GM18951 (cell line): Measurements from ENCODE around the gene PCBP4.

Source experiments
- POLR2A ChIP-seq: IDR thresholded peaks from 4 replicates; pipeline ENCODE4 v1.6.1; 2011; ENCODE audit warnings: mild to moderate bottlenecking; ENCODE audit not compliant: insufficient read length, insufficient read depth; ENCODE audit errors: extremely low read depth
- in situ Hi-C: fragments of 300-500 bp; cut with MboI; formaldehyde crosslinking; loops from one replicate; pipeline ENCODE4 v1.12.0; 2022; ENCODE audit warnings: low sequenced_read_pairs, mixed read lengths, inconsistent platforms; ENCODE audit not compliant: unreplicated experiment

The PCBP4 gene

DNA sequence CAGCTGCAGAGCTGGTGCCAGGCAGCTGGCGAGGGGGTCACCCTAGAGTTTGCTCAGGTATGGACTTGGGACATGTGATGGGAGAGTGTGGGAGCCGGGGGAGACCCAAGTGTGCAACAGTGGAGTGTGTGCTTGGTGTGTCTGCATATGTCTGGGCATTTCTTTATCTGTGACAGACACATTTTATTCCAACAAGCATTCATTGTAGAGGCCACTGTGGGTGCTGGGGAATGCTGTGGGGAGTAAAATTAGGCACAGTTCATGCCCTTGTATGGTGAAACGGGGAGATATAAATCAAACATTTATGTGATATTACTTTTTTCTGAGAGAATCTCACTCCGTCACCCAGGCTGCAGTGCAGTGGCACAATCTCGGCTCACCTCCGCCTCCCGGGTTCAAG, 20.3 kb upstream of the PCBP4 start:
- in situ Hi-C loops: no loop called here
- no peak for TF ChIP-seq POLR2A

DNA sequence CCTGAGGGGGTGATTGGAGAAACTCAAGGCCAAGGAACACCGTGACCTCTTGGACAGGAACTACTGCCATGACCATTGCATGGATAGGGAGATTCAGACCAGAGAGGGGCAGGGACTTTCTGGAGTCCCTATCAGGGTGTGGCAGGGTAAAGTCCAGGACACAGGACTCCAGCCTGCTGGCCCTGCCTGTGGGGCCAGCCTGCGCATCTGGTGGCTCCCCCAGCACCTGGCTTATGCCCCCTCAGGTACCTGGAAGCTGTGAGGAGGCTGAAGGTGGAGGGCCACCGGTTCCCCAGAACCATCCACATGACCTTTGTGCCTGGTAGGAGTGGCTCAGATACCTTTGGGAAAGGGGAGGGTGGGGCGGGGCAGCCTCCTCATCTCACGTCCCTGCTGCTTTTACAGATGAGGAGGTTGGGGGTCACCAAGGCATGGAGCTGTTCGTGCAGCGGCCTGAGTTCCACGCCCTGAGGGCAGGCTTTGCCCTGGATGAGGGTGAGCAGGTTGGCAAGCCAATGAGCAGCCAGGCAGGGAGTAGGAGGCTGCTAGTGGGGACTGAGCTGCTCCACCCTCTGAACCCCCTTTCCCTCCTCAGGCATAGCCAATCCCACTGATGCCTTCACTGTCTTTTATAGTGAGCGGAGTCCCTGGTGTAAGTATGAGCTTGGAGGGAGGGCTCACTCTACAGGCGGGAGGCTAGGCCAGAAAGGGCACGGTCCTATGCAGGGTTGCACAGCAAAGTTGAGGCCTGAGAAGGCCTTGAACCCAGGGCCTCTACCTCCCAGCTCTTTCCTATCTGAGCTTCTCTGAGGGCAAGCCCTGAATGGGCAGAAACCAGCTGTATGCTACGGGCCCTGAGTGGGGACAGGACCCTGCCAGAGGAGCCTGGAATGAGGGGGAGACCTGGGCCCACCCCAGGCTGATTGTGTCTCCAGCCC, 19.0 kb upstream of the PCBP4 start:
- no peak for TF ChIP-seq POLR2A

GRCh38 chr3:51985063-51985462, 17.8 kb upstream of the PCBP4 start:
- TF ChIP-seq POLR2A: no peak
- in situ Hi-C loops: no loop called here

More for the DNA sequence above, 19.0 kb upstream of the PCBP4 start:
- in situ Hi-C loops: no loop called here

DNA sequence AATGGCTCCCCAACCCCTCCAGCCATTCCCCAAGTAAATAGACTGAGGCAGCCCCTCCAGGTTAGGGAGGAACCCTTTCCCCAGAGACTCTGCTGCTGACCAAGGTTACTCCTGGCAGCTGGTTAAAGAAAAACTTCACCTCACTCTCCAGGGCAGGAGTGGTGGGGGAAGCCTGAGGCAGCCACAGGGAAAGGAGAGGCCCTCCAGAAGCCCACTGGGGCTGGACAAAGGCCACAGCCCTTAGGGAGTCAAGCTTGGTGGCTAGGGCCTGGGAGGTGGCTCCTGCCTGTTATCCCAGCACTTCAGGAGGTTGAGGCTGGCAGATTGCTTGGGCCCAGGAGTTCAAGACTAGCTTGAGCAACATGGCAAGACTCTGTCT, 17.0 kb upstream of the PCBP4 start:
- TF ChIP-seq POLR2A: no peak
- in situ Hi-C loops: no loop called here

GRCh38 chr3:51983578-51984268, 16.5 kb upstream of the PCBP4 start:
- TF ChIP-seq POLR2A: no peak
- in situ Hi-C loops: no loop called here

DNA sequence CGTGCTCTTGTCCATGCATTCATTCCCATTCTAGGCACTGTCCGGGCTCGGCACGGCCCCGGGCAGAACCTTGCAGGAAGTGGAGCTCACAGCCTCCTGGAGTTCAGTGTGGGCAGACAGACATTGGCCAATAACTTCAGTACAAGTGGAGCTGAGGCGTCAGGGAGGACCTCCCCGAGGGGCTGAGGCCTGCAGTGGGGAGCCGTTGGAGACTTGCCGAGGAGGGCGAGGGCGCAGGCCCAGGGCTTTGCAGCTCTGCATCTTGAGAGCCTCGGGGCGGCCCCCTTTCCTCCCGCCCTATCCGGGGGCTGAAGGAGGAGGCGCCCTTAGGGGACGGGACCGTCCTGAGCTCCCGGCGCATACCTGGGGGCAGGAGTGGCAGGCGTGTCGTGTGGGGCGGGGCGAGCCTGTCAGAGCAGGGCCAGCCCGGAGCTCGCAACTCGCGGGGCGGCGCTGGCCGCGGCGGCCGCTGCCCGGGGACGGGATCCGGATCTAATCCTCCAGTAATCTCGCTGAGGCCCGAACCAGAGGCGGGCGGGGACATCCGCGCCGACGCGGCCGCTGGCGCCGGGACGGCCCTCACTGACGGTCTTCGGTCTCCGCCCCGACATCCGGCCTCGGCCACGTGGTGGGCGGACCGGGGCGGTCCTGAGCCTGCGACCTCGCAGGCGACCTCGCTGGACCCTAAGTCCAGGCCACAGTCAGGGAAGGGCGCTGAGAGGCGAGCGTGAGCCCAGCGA, 15.8 kb upstream of the PCBP4 start, which contains the start of gene ACY1:
Gene ACY1, plus strand, starts transcription at position 698 of the 740 bp plus-strand sequence. CDS start 530 bp downstream, outside the sequence.
- in situ Hi-C loops: no loop called here
- TF ChIP-seq POLR2A: peak; percentile 81

DNA sequence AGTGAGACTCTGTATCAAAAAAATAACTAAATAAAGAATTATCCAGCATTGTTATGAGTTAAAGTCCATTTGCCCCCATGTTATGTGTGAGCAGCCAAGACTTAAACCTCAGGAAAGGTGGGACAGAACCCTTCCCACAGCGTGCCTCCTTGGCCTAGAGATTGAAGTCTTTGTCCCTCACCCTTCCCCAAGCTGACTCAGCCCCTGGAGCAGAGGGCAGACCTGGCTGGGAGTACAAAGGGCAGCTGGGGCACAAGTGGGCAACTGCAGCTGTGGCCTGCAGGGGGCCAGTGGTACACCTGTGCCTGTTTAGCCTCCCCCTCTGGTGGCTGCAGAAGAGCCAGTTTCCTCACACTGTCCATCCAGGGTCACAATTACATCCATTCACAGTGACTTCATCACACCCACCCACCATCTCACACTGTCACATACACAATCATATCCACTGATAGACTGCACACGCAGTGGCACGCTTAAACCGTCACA, 15.1 kb upstream of the PCBP4 start:
- TF ChIP-seq POLR2A: no peak
- in situ Hi-C loops: no loop called here

DNA sequence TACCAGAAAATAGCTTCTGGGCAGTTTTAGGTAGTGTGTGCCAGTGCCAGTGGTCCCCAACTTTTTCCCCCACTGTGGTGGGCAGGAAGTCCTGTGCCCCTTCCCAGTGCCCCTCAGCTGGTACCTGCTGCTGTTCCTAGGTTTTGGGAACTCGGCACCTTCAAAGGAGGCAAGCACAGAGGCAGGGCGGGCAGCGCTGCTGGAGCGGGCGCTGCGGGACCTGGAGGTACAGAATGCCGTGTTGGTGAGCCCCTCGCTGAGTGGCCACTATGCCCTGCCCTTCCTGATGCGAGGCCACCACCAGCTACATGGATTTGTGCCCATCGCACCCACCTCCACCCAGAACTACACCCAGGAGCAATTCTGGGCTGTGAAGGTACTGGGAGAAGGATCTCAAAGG, 13.0 kb upstream of the PCBP4 start:
- no peak for TF ChIP-seq POLR2A
- in situ Hi-C loops: no loop called here

DNA sequence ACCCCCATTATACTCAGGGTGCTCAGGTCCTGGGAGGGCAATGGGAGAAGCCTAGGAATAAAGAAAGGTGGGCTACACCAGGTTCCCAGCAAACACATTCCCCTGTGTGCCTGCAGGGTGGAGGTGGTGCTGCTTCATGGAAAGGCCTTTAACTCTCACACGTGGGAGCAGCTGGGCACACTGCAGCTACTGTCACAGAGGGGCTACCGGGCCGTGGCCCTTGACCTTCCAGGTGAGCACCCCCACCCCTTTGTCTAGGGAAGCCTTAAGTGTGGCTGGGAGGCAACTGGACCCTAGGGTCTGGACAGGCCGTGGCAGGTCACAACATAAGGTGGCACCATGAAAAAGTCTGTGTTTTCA, 10.9 kb upstream of the PCBP4 start:
- no peak for TF ChIP-seq POLR2A

GRCh38 chr3:51977446-51978142, 10.3 kb upstream of the PCBP4 start:
- in situ Hi-C loops: no loop called here

More for the DNA sequence above, 10.9 kb upstream of the PCBP4 start:
- in situ Hi-C loops: no loop called here

GRCh38 chr3:51975852-51976549, 8.7 kb upstream of the PCBP4 start:
- in situ Hi-C loops: no loop called here
- TF ChIP-seq POLR2A: no peak

More at GRCh38 chr3:51977446-51978142, 10.3 kb upstream of the PCBP4 start:
- no peak for TF ChIP-seq POLR2A
